GM12878 (cell line): ENCODE results near the gene SLC35C1. TPM values are rescaled to one million over a fixed set of nuclear protein-coding genes. Genes with fewer than 3 reads are reported as not detected.

Source experiments
- ATAC-seq: fragments of 200-7000 bp; cut with Tn5 transposase; 3 replicates; pipeline ENCODE4 v1.9.1; 2020; ENCODE audit warnings: mild to moderate bottlenecking, moderate library complexity
- BruUV-seq: library from RNA; stranded (reverse); fragments of 400-500 nt; replicated peaks from 2 replicates; lab custom pipeline; 2021; lab: Mats Ljungman, UMichigan
- CTCF ChIA-PET: fragments of 300-600 bp; sonication (Branson Sonifier 250); formaldehyde crosslinking; extraction: SDS; loops from one replicate; lab custom pipeline; 2021; ENCODE audit warnings: inconsistent platforms; lab: Yijun Ruan, JAX
- POLR2A ChIA-PET: fragments of 350-600 bp; formaldehyde crosslinking; extraction: SDS; loops from one replicate; lab custom pipeline; 2021; ENCODE audit warnings: inconsistent platforms; lab: Charles Lee
- RAD21 ChIA-PET: fragments of 300-600 bp; sonication (Branson Sonifier 250); formaldehyde crosslinking; loops from one replicate; lab custom pipeline; 2023; ENCODE audit warnings: antibody characterized with exemption; ENCODE audit not compliant: unreplicated experiment; lab: Charles Lee
- SMC1A ChIA-PET: fragments of 300-600 bp; sonication (Branson Sonifier 250); formaldehyde crosslinking; loops from one replicate; lab custom pipeline; 2023; ENCODE audit not compliant: unreplicated experiment, uncharacterized antibody; lab: Charles Lee
- DNase-seq: peaks from one replicate; pipeline ENCODE4 v3.0.0-alpha.2; 2011; ENCODE audit warnings: low read depth, low spot score
- FAIRE-seq: peaks from 3 replicates; lab custom pipeline; 2011; peaks lifted over from hg19 to GRCh38; lab: Jason Lieb, UNC
- H2AFZ ChIP-seq: 2 replicates; pipeline ENCODE4 v1.6.0; 2011; ENCODE audit warnings: low read depth, low read length, control low read depth; ENCODE audit not compliant: control insufficient read depth
- H3K27ac ChIP-seq: 2 replicates; pipeline ENCODE4 v1.5.1; 2011; ENCODE audit warnings: control low read depth; ENCODE audit not compliant: control insufficient read depth, insufficient read depth
- H3K27me3 ChIP-seq, 2 experiments: replicated peaks in 1 of 2; 2 replicates each; pipeline versions ENCODE4 v1.6.0 to v1.6.1; 2011; ENCODE audit warnings: low read length in 1 of 2; ENCODE audit not compliant: control insufficient read depth in 2 of 2, insufficient read depth in 2 of 2
- H3K36me3 ChIP-seq, 2 experiments: 2 replicates each; pipeline ENCODE4 v1.5.1; 2011; ENCODE audit warnings: low read length in 1 of 2; ENCODE audit not compliant: control insufficient read depth in 2 of 2, insufficient read depth in 2 of 2
- H3K4me1 ChIP-seq: 2 replicates; pipeline ENCODE4 v1.6.1; 2011; ENCODE audit warnings: mild to moderate bottlenecking, low read length, moderate library complexity, mixed read lengths; ENCODE audit not compliant: control insufficient read depth, insufficient read depth
- H3K4me2 ChIP-seq: 2 replicates; pipeline ENCODE4 v1.6.0; 2011; ENCODE audit warnings: control low read depth; ENCODE audit not compliant: control insufficient read depth, insufficient read depth
- H3K4me3 ChIP-seq: fragments of 200-600 bp; sonication (generic); 2 replicates; pipeline ENCODE4 v1.5.1; 2016
- H3K79me2 ChIP-seq: 2 replicates; pipeline ENCODE4 v1.6.0; 2011; ENCODE audit warnings: low read length; ENCODE audit not compliant: control insufficient read depth, insufficient read depth
- H3K9ac ChIP-seq: 2 replicates; pipeline ENCODE4 v1.8.0; 2011; ENCODE audit warnings: low read length, control low read depth, mixed read lengths; ENCODE audit not compliant: control insufficient read depth, insufficient read depth
- H3K9me3 ChIP-seq: replicated peaks from 3 replicates; pipeline ENCODE4 v1.5.1; 2011; ENCODE audit warnings: mild to moderate bottlenecking, low read length; ENCODE audit not compliant: control insufficient read depth, insufficient read depth
- H4K20me1 ChIP-seq: 2 replicates; pipeline ENCODE4 v1.6.0; 2011; ENCODE audit not compliant: control insufficient read depth, insufficient read depth
- BHLHE40 ChIP-seq, 2 experiments: fragments of 450-650 bp in 1 of 2; IDR thresholded peaks; 2 replicates each; pipeline ENCODE4 v1.6.1; 2011 to 2017; ENCODE audit warnings: low read depth in 2 of 2, borderline replicate concordance in 1 of 2, improper control_type of control experiment in 1 of 2, low read length in 1 of 2, mild to moderate bottlenecking in 1 of 2
- CREM ChIP-seq: IDR thresholded peaks from 2 replicates; pipeline ENCODE4 v1.6.1; 2014; ENCODE audit warnings: antibody characterized with exemption, low read depth
- DPF2 ChIP-seq: fragments of 450-650 bp; IDR thresholded peaks from 2 replicates; pipeline ENCODE4 v1.6.1; 2017; ENCODE audit warnings: mild to moderate bottlenecking
- IRF3 ChIP-seq: fragments of 450-650 bp; IDR thresholded peaks from 2 replicates; pipeline ENCODE4 v1.6.1; 2014; ENCODE audit warnings: mild to moderate bottlenecking
- MLLT1 ChIP-seq: fragments of 450-650 bp; IDR thresholded peaks from 2 replicates; pipeline ENCODE4 v1.6.1; 2016; ENCODE audit warnings: mild to moderate bottlenecking
- MTA2 ChIP-seq: fragments of 450-650 bp; IDR thresholded peaks from 2 replicates; pipeline ENCODE4 v1.6.1; 2016; ENCODE audit warnings: low read depth, mild to moderate bottlenecking, moderate library complexity
- NBN ChIP-seq: fragments of 450-650 bp; IDR thresholded peaks from 2 replicates; pipeline ENCODE4 v1.6.1; 2016
- POLR2AphosphoS5 ChIP-seq: IDR thresholded peaks from 2 replicates; pipeline ENCODE4 v1.6.1; 2011; ENCODE audit warnings: mild to moderate bottlenecking, low read length, inconsistent platforms
- RBBP5 ChIP-seq: fragments of 200-600 bp; sonication (generic); conservative IDR thresholded peaks from 2 replicates; pipeline ENCODE4 v1.6.1; 2016
- SMC3 ChIP-seq: IDR thresholded peaks from 2 replicates; pipeline ENCODE4 v1.6.1; 2011; ENCODE audit warnings: low read length, improper control_type of control experiment, borderline replicate concordance
- SREBF1 ChIP-seq: IDR thresholded peaks from 2 replicates; pipeline ENCODE4 v1.6.1; 2012; ENCODE audit warnings: mild to moderate bottlenecking, low read length
- STAT3 ChIP-seq: IDR thresholded peaks from 2 replicates; pipeline ENCODE4 v1.6.1; 2011; ENCODE audit warnings: low read depth, low read length, improper control_type of control experiment
- TCF12 ChIP-seq: IDR thresholded peaks from 2 replicates; pipeline ENCODE4 v1.6.1; 2011; ENCODE audit warnings: low read depth, mild to moderate bottlenecking, low read length
- USF1 ChIP-seq: IDR thresholded peaks from 2 replicates; pipeline ENCODE4 v1.6.1; 2011; ENCODE audit warnings: borderline replicate concordance, low read depth, mild to moderate bottlenecking, moderate library complexity, mixed read lengths, low read length; ENCODE audit not compliant: insufficient read depth; ENCODE audit errors: extremely low read length
- WRNIP1 ChIP-seq: IDR thresholded peaks from 2 replicates; pipeline ENCODE4 v1.6.1; 2011; ENCODE audit warnings: low read depth, low read length, improper control_type of control experiment, borderline replicate concordance
- ZSCAN29 ChIP-seq: fragments of 450-650 bp; IDR thresholded peaks from 2 replicates; pipeline ENCODE4 v1.6.1; 2017; ENCODE audit warnings: mild to moderate bottlenecking, moderate library complexity
- WGBS: methylation state at CpG from one replicate; pipeline ENCODE4 v1.1.6; 2016; ENCODE audit warnings: low lambda C conversion rate; ENCODE audit not compliant: insufficient replicate concordance, insufficient coverage; ENCODE audit errors: missing lambda C conversion rate; 5-methylcytosine and 5-hydroxymethylcytosine counted together
- in situ Hi-C: fragments of 300-500 bp; cut with MboI; formaldehyde crosslinking; loops from 9 replicates; pipeline ENCODE4 v1.14.3; 2018; ENCODE audit warnings: mixed read lengths
- intact Hi-C: fragments of 100-400 bp; cut with micrococcal nuclease; formaldehyde crosslinking; loops from one replicate; pipeline ENCODE4 v1.14.2; 2022; ENCODE audit not compliant: unreplicated experiment
- polyA plus RNA-seq, 11 experiments: library from polyadenylated mRNA; depleted of rRNA in 4 of 11; unstranded in 6 of 11; stranded (reverse) in 5 of 11; fragments of >200 nt; fragmentation: Nextera tagmentation in 4 of 11; fragmentation: Illumina TruSeq in 1 of 11; extraction: Ambion mirVana in 4 of 11; extraction: Trizol in 1 of 11; gene quantifications; 1 replicate in 1 of 11; 2 replicates in 10 of 11; pipeline versions ENCODE4 v1.2.1 to v1.2.3, GENCODE V29; 2011 to 2016; ENCODE audit warnings: inconsistent platforms in 2 of 11, missing spikeins in 2 of 11, low read depth in 1 of 11
- total RNA-seq, 4 experiments: library from RNA; depleted of rRNA in 3 of 4; stranded (reverse); fragments of >200 nt in 3 of 4; fragmentation: Illumina TruSeq in 1 of 4; extraction: Trizol in 1 of 4; gene quantifications; 2 replicates each; pipeline versions ENCODE4 v1.2.1 to v1.2.3, GENCODE V29; 2013 to 2021

Gene SLC35C1
- total and polyA plus RNA-seq, 10 of the 15 experiments (the other 5 are each of a cell fraction or from before 2014, with no cell fraction given), result 0.55 to 9.7 (median 4.3) TPM

GRCh38 chr11:45765107-45765668 lies 39.8 kb upstream of the SLC35C1 start (continued):
- TF ChIP-seq POLR2AphosphoS5, result no peak

- FAIRE-seq (no peak), ATAC-seq (no peak), DNase-seq (no peak)
- H3K36me3 ChIP-seq, result no peaks in the 10 kb centered on the region
- no peak overlapping the region for H2AFZ ChIP-seq
- ChIA-PET RAD21 (no interaction called here), POLR2A (no interaction called here), SMC1A (no interaction called here), CTCF (interaction anchor here (0.7 kb wide), 1 partner anchor 198 kb away, joined by 7 read pairs; no protein-coding TSS in a partner anchor)
- H3K27ac ChIP-seq, result no peak overlapping the region
- no TSS peak for BruUV-seq
- peaks cover 2 to 6% of the 10 kb centered on the region in 2 experiments; a peak in 3 of 4 replicates for H3K27me3 ChIP-seq
- 60% methylated on average over 4 of the region's 4 CpGs for WGBS
- H3K4me3 ChIP-seq, result no peak overlapping the region
- H3K9me3 ChIP-seq, result no peaks in the 10 kb centered on the region
- H3K4me1 ChIP-seq, result peaks cover 2% of the 10 kb centered on the region; the same call in 1 of the 2 replicates
- H3K79me2 ChIP-seq, result no peaks in the 10 kb centered on the region
- H3K9ac ChIP-seq, result no peak overlapping the region
- no peaks in the 10 kb centered on the region for H4K20me1 ChIP-seq
- no peak overlapping the region for H3K4me2 ChIP-seq
- TF ChIP-seq USF1 (no peak), NBN (no peak), TCF12 (no peak), RBBP5 (no peak), CREM (no peak), BHLHE40 (IDR thresholded peaks at IDR 0.05; ENCODE audit: borderline replicate concordance in 1 of 2, low read depth in 2 of 2, low read length in 1 of 2) (no peak), WRNIP1 (no peak), MLLT1 (no peak), SMC3 (no peak), DPF2 (no peak), MTA2 (no peak), IRF3 (no peak), STAT3 (no peak), SREBF1 (no peak), ZSCAN29 (no peak)
- in situ Hi-C loops, result no loop called here
- intact Hi-C loops, result no loop called here
Measured at GRCh38 chr11:45765836-45766235, 39.1 kb upstream of the SLC35C1 start.
